H7 (cell line): ENCODE results near the gene SLC25A3. TPM values are rescaled to one million over a fixed set of nuclear protein-coding genes. Genes with fewer than 3 reads are reported as not detected.

Source experiments
- total RNA-seq: library from RNA; depleted of rRNA; stranded (reverse); fragments of >200 nt; shearing (Covaris generic); gene quantifications from 2 replicates; pipeline ENCODE4 v1.2.3, GENCODE V29; 2014; rRNA removed

SLC25A3 gene
- total RNA-seq, 1 experiment from 2014 or later, result 953 TPM

Other genes with a start within 250 kb of the SLC25A3 start
- 223 and 268 TPM in 2 replicates for gene TMPO, start 78.1 kb upstream of the SLC25A3 start, total RNA-seq
- gene IKBIP, start 51.1 kb downstream of the SLC25A3 start, total RNA-seq, result 11.0 and 16.9 TPM in 2 replicates
- gene APAF1, start 51.6 kb downstream of the SLC25A3 start, total RNA-seq, result 15.5 and 18.3 TPM in 2 replicates